GM19395 (cell line): Measurements from ENCODE around the gene MIPOL1.

Experiments used
- ATAC-seq: cut with Tn5 transposase; IDR thresholded peaks from one replicate; pipeline ENCODE4 v1.9.1; 2021; ENCODE audit warnings: mild to moderate bottlenecking, moderate library complexity; ENCODE audit not compliant: unreplicated experiment

Gene MIPOL1

GRCh38 chr14:37579274-37579673 lies 381.5 kb downstream of the MIPOL1 start:
- ATAC-seq = no peak

- no peak for ATAC-seq
Observed at GRCh38 chr14:37580146-37580545, 382.4 kb downstream of the MIPOL1 start.

DNA sequence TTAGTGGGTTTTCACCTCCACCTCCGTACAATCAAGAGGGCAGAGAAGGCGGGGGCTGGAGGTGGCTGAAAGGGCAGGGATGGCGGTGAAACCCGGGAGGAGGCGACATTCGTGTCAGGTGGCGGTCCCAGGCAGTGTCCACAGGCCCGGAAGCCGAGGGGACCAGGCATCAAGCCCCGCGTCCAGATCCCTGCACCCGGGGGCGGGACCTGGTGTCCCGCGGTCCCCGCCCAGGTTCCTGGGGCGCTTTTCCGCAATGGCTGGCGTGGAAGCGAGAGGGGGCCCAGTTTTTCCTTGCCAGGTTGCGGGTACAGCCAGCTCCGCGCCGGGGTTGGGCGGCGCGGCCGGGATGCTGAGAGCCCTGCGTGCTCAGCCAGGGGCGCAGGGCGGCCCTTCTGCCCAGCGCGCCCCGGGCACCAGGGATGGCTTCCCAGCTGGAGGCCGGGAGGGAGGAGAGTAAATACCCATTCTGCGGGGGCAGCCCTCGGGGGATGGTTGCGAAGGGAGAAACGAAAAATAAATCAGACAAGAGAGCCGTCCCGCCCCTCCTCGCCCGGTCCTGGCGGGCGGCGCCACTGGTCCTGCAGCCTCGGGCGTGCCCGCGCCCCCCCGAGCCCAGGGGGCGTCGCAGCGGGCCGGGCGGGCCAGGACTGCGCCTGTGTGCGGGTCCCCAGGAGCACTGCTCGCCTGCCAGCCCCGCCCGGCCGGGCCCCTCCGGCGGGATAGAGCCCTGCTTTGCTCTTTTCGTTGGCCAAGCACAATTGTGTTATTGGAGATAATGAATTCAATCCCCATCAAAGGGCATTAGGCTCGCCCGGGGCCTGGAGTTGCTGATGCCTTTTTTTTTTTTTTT lies 385.8 kb downstream of the MIPOL1 start:
- no peak for ATAC-seq

- no peak for ATAC-seq
Observed at GRCh38 chr14:37584211-37585100, 386.7 kb downstream of the MIPOL1 start.

DNA sequence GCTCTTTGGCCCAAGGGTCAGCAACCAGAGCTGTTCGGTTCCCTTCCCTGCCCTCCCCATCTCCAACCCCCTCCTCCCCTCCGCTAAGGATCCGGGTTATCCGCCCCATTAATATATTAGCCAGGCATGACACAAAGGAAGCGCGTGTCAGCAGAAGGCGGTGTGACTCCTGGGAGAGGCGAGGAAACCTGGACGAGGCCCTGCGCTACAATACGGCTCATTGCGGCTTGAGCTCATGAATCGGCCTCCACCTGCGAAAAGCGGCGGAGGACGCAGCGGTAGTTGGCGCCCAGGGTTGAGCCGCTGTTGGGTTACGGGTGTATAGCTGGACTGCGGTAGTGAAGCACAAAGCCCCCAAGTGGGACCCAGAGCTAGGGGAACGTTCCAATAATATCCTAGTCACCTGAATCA lies 387.4 kb downstream of the MIPOL1 start:
- no peak for ATAC-seq

DNA sequence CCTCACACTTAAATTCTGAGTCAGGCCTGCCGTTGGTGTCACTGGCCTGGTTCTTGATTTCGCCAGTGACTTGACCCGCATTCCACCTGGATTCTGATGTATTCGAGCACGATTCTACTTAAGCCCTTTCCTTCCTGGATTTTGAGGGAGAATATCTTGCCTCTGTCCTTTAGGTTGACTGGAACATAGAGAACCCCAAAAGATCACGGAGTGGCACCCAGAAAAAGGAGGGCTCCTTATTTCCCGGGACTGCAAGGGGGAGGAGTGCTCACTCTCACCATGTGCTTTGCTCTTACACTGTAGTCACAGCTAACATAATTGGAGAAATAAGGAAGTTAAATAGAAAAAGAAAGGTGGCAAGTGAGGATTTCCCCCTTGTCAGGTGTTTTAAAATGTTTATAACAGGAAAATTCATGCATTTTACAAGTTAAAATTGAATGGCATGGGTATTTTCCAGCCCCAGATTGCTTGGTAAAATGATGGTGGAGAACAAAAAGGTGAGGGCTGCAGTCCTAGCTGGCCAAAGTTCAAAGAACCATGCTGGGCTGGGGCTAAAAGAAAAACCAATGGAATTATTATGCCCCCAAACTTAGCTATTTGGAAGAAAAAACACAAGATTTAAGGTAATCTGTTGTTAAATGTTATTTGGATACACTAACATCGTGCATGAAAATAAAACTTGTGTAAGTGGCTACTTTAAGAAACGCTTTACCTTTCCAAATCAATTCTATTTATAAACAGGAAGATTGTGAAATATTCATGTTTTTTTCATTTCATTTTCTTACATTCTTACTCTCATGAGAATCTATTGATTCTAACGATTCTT lies 388.4 kb downstream of the MIPOL1 start:
- no peak for ATAC-seq

DNA sequence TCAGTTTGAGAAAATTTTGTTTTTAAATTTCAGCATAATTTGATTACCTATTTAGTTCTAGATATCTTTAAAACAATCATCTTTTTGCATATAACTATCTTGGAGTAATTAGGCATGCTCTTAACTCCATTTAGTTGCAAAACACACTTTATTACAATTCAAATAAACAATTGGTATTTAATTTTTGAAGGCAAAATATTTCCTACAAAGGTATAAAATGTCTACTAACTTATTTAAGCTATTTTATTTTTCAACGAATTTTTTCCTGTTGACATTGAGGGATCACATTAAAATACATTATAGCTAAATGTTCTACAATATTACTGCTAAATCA lies 389.0 kb downstream of the MIPOL1 start:
- no peak for ATAC-seq

DNA sequence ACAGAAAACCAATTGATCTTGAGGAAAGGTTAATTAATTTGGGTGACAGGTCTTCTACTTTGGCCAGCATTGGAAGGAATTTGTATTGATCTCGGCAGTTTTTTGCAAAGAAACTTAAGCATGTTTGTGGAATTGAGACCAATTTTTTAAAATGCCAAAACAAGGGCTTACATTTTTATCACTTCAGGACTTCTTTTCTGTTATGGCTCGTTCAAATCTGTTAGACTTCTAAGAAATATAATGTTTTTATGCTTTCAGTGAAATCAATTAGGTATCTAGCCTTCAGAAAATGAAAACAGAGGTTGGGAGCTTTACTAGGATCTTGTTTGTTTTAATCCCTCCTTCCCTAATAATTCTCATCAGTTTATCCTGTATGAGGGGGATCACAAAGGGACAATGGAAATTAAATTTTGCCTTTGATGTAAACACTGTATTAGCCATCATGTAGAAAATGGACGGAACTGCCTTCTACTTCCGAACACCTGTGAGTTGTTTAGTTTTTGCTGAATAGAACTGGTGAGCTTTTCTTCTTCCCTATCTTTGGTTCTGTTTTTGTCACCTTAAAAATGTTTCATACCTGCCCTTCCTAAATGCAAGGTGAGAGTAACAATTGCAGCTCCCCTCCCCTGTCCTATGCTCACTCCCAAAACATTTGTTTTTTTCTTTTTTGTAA lies 389.5 kb downstream of the MIPOL1 start:
- ATAC-seq = no peak

GRCh38 chr14:37587881-37588666 lies 390.3 kb downstream of the MIPOL1 start:
- no peak for ATAC-seq

DNA sequence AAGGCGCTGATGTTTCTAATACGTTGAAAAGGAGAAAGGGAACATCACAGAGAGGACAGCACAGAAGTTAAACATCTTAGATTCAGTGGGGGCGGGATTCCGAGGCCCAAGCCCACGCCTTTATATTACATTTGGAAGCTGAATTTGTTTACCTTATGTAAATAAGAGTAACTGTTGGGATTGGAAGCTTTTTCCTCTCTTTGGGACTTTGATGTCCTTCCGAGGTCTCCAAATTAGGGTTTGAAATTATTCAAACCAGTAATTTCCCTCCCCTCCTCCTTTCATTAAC lies 390.9 kb downstream of the MIPOL1 start:
- ATAC-seq = no peak

DNA sequence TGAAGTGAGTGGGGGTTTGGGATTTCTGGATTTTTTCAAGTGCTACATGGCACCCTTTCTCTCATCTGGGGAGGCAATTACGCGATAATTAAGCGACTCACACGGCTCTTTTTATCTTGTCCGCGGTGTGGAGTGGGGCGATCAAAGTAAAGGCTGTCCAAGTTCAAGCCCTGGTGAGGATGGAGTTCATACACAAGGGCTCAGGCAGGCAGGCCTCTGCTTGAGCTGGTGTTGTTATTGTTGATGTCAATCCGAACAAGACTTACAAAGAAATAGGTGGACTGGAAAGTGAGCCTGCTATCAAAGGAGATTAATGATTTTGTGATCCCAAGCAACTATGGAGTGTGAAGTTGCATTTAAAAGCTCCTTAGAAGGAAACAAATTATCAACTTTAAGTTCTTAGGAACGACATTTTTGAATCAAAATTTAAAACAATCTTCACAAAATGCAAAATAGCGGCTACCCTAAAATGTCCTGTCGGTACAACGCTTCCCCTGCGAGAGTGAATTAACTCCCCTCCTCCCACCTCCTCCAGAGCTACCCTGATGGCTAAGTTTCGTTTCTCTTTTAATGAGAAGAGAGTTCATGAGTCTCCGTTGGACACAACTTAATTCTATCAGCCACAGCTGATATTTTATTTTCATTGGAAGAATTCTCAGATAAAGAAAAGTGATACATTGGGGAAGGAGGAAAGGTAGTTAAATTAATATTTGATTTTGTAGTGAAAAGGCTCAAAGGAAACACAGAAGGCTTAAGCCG lies 391.4 kb downstream of the MIPOL1 start:
- ATAC-seq = no peak

DNA sequence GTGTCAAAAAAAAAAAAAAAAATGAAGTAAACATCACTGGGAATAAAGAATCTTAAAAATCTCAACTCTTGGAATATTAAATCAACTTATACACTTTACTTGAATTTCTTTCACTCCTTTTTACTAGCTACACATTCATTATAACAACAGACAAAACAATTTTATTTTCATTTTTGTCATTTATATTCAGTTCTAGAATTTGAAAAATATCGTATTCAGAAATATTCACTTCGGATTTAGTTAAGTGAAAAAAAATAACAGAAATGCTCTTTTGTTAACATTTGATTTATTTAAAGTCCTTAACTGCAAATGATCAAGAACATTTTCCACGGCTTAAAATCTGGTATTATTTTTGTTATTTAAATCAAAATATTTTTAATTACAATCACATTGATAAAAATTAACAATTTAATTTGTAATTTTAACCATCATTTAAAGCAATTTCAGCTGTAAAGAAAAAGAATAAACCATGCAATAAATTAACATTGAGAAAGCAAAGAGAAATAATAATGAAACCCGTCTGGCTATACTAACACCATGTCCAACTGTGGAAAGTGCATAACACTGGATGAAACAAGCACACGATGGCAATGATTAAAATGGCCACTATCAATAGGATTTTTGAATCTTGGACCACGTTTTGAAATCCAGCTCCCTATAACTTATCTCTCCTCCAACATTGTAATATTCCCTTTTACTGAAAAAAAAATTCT lies 392.1 kb downstream of the MIPOL1 start:
- no peak for ATAC-seq

- ATAC-seq = no peak
Observed at GRCh38 chr14:37590428-37591139, 392.8 kb downstream of the MIPOL1 start.

GRCh38 chr14:37591311-37591940 lies 393.7 kb downstream of the MIPOL1 start:
- no peak for ATAC-seq

DNA sequence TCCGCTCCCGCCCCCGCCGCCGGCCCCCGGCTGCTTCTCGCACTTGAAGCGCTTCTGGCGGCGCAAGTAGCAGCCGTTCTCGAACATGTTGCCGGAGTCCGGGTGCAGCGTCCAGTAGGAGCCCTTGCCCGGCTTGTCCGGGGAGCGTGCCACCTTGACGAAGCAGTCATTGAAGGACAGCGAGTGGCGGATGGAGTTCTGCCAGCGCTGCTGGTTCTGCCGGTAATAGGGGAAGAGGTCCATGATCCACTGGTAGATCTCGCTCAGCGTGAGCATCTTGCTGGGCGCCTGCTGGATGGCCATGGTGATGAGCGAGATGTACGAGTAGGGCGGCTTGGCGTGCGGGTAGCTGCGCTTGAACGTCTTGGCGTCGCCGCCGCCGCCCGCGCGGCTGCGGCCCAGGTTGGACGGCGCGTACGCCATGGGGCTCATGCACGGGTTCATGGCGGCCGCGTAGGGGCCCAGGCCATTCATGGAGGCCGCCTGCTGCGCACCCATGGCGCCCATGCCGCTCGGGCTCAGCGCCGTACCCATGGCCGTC lies 394.3 kb downstream of the MIPOL1 start:
- no peak for ATAC-seq

DNA sequence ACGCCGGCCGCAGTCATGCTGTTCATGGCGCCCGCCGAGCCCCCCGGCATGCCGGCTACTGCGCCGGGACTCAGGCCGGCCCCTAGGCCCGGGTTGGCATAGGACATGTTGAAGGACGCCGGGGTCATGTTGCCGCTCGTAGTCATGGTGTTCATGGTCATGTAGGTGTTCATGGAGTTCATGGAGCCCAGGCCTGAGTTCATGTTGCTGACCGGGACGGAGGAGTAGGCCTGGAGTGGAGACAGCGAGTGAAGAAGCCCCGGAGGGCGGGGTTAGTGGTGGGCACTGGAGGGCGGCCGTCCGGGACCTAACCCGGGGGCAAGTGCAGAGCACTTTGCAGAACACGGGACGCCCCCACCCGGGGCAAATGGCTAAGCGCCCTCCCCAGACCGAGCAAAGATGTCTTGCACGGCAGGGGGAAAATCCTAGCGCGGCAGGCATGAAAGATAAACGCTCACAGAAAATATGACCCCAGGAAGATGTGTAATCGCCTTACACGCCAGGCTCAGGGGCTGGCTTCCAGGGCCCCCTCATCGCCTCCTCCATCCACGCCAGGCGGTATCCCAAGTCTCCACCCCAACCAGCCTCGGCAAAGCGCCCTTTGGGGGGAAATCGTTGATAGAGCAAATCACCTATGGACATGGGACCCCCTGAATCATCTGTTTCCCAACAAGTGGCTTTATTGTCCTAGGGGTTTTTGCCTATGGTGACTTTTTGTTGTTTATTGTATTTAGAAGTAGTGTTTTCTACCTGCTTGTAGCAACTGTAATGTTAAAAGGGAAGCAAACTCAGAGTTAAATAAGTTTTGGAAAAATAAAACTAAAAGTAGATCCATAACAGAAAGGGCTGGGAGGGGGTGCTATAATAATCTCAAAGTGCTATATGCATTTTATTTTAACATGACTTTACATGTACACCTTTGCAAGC lies 395.0 kb downstream of the MIPOL1 start:
- no peak for ATAC-seq
